Activated CD8-positive, alpha-beta memory T cell treated with anti-CD3 and anti-CD28 coated beads for 4 hours (primary cell): Measurements from ENCODE around the gene CMIP.

ENCODE experiments used
- DNase-seq, 2 donors: peaks; one replicate each; pipeline ENCODE4 v3.0.0-alpha.2; 2020; ENCODE audit warnings: low read depth in 2 of 2

CMIP gene

GRCh38 chr16:81583893-81584631, 139.5 kb downstream of the CMIP start:
- DNase-seq, result no peak

- DNase-seq, result no peak
These were observed 141.2 kb downstream of the CMIP start for GRCh38 chr16:81585785-81586184.

GRCh38 chr16:81586417-81586816, 141.8 kb downstream of the CMIP start:
- no peak for DNase-seq

- no peak for DNase-seq
These were observed 142.5 kb downstream of the CMIP start for GRCh38 chr16:81586977-81587625.

GRCh38 chr16:81587626-81588160, 143.1 kb downstream of the CMIP start:
- no peak for DNase-seq

GRCh38 chr16:81588326-81589081, 143.9 kb downstream of the CMIP start:
- DNase-seq, result no peak

GRCh38 chr16:81589975-81590650, 145.5 kb downstream of the CMIP start:
- DNase-seq, result no peak

GRCh38 chr16:81590714-81591544, 146.3 kb downstream of the CMIP start:
- DNase-seq, result no peak

- DNase-seq, result no peak
These were observed 146.9 kb downstream of the CMIP start for GRCh38 chr16:81591545-81591870.

- no peak for DNase-seq
These were observed 147.8 kb downstream of the CMIP start for GRCh38 chr16:81592353-81592866.

GRCh38 chr16:81593481-81593880, 148.9 kb downstream of the CMIP start:
- no peak for DNase-seq

- DNase-seq, result no peak
These were observed 151.2 kb downstream of the CMIP start for GRCh38 chr16:81595629-81596292.

GRCh38 chr16:81597079-81597658, 152.6 kb downstream of the CMIP start:
- no peak for DNase-seq

GRCh38 chr16:81598083-81598482, 153.5 kb downstream of the CMIP start:
- DNase-seq, result no peak

- DNase-seq, result no peak
These were observed 154.6 kb downstream of the CMIP start for GRCh38 chr16:81599034-81599744.

GRCh38 chr16:81600275-81600674, 155.7 kb downstream of the CMIP start:
- no peak for DNase-seq

GRCh38 chr16:81601008-81601428, 156.4 kb downstream of the CMIP start:
- no peak for DNase-seq

GRCh38 chr16:81601601-81602255, 157.1 kb downstream of the CMIP start:
- no peak for DNase-seq
